OCI-LY1 (cell line): ENCODE data around the gene ADAM11.

Source experiments
- EZH2 ChIP-seq: fragments of 200-600 bp; sonication (generic), shearing (Covaris generic); IDR thresholded peaks from 2 replicates; pipeline ENCODE4 v1.8.0; 2017; ENCODE audit warnings: borderline replicate concordance, mixed run types, mild to moderate bottlenecking, antibody characterized with exemption, low read length, moderate library complexity, mixed read lengths
- TF ChIP-seq, protein P1 (sequence below): fragments of 200-600 bp; sonication (generic), shearing (Covaris generic); IDR thresholded peaks from 2 replicates; pipeline ENCODE4 v1.5.1; 2017; ENCODE audit warnings: mild to moderate bottlenecking, antibody characterized with exemption, low read length, moderate library complexity, mixed read lengths

DNA sequence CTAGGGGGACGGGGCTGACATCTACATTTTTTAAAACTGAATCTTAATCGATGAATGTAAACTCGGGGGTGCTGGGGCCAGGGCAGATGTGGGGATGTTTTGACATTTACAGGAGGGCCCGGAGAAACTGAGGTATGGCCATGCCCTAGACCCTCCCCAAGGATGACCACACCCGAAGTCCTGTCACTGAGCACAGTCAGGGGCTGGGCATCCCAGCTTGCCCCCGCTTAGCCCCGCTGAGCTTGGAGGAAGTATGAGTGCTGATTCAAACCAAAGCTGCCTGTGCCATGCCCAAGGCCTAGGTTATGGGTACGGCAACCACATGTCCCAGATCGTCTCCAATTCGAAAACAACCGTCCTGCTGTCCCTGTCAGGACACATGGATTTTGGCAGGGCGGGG is 21.4 kb downstream of the ADAM11 start:
- TF ChIP-seq, protein P1, sequence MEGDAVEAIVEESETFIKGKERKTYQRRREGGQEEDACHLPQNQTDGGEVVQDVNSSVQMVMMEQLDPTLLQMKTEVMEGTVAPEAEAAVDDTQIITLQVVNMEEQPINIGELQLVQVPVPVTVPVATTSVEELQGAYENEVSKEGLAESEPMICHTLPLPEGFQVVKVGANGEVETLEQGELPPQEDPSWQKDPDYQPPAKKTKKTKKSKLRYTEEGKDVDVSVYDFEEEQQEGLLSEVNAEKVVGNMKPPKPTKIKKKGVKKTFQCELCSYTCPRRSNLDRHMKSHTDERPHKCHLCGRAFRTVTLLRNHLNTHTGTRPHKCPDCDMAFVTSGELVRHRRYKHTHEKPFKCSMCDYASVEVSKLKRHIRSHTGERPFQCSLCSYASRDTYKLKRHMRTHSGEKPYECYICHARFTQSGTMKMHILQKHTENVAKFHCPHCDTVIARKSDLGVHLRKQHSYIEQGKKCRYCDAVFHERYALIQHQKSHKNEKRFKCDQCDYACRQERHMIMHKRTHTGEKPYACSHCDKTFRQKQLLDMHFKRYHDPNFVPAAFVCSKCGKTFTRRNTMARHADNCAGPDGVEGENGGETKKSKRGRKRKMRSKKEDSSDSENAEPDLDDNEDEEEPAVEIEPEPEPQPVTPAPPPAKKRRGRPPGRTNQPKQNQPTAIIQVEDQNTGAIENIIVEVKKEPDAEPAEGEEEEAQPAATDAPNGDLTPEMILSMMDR: no peak
- TF ChIP-seq EZH2: no peak
